VCaP (cell line): Measurements from ENCODE around the gene PDZD2.

ENCODE experiments used
- H3K27ac ChIP-seq: fragments of 450-650 bp; 2 replicates; pipeline ENCODE4 v1.5.1; 2017
- CTCF ChIP-seq: fragments of 450-650 bp; conservative IDR thresholded peaks from 2 replicates; pipeline ENCODE4 v1.5.1; 2017; ENCODE audit warnings: mild to moderate bottlenecking, moderate library complexity

Gene PDZD2

GRCh38 chr5:32042551-32042961 is 403.6 kb downstream of the PDZD2 start:
- no peak for TF ChIP-seq CTCF
- no peak overlapping the region for H3K27ac ChIP-seq

GRCh38 chr5:32043105-32043504 is 404.2 kb downstream of the PDZD2 start:
- TF ChIP-seq CTCF = no peak
- no peak overlapping the region for H3K27ac ChIP-seq

- TF ChIP-seq CTCF = no peak
- no peak overlapping the region for H3K27ac ChIP-seq
Measured at GRCh38 chr5:32044434-32044833, 405.5 kb downstream of the PDZD2 start.

GRCh38 chr5:32044939-32045338 is 406.0 kb downstream of the PDZD2 start:
- no peak overlapping the region for H3K27ac ChIP-seq
- TF ChIP-seq CTCF = no peak

- TF ChIP-seq CTCF = no peak
Measured at GRCh38 chr5:32047056-32047455, 408.1 kb downstream of the PDZD2 start.

GRCh38 chr5:32051796-32052195 is 412.9 kb downstream of the PDZD2 start:
- no peak for TF ChIP-seq CTCF
- no peak overlapping the region for H3K27ac ChIP-seq

More at GRCh38 chr5:32047056-32047455, 408.1 kb downstream of the PDZD2 start:
- no peak overlapping the region for H3K27ac ChIP-seq

GRCh38 chr5:32055891-32056866 is 417.2 kb downstream of the PDZD2 start:
- no peak for TF ChIP-seq CTCF
- H3K27ac ChIP-seq = no peak overlapping the region
